HEK293 (cell line): ENCODE data around the gene EDAR.

Source experiments
- CTCF ChIA-PET: fragments of 350-600 bp; formaldehyde crosslinking; extraction: SDS; loops from one replicate; lab custom pipeline; 2021; ENCODE audit warnings: antibody characterized with exemption; lab: Yijun Ruan, JAX
- POLR2A ChIA-PET: fragments of 300-600 bp; formaldehyde crosslinking; extraction: SDS; loops from one replicate; lab custom pipeline; 2020; ENCODE audit warnings: antibody characterized with exemption, inconsistent platforms; lab: Yijun Ruan, JAX
- H3K27ac ChIP-seq: fragments of 200-500 bp; sonication (Bioruptor generic); 2 replicates; pipeline ENCODE4 v1.5.1; 2014; ENCODE audit warnings: low read depth, low read length, control low read depth, inconsistent platforms; ENCODE audit errors: extremely low read depth
- H3K36me3 ChIP-seq, 2 experiments: fragments of 200-500 bp in 1 of 2; sonication (Bioruptor generic) in 1 of 2; 1 replicate in 1 of 2; 2 replicates in 1 of 2; pipeline ENCODE4 v1.5.1; 2014 to 2017; ENCODE audit warnings: inconsistent platforms in 2 of 2, low read length in 2 of 2; ENCODE audit not compliant: control insufficient read depth in 2 of 2, insufficient read depth in 1 of 2
- H3K4me1 ChIP-seq: fragments of 200-500 bp; sonication (Bioruptor generic); 2 replicates; pipeline ENCODE4 v1.5.1; 2014; ENCODE audit warnings: mild to moderate bottlenecking, low read length, inconsistent platforms; ENCODE audit not compliant: control insufficient read depth, insufficient read depth
- H3K4me3 ChIP-seq: 2 replicates; pipeline ENCODE4 v1.5.1; 2011; ENCODE audit warnings: low read depth, mild to moderate bottlenecking, control low read depth, low read length, moderate library complexity
- H3K9me3 ChIP-seq: fragments of 200-500 bp; sonication (Bioruptor generic); 2 replicates; pipeline ENCODE4 v1.5.1; 2014; ENCODE audit warnings: low read depth, low read length, inconsistent platforms; ENCODE audit not compliant: control insufficient read depth, insufficient read depth
- FEZF1 ChIP-seq: fragments of 450-650 bp; formaldehyde crosslinking; IDR thresholded peaks from 2 replicates; pipeline ENCODE4 v1.5.1; 2016; ENCODE audit warnings: missing biosample characterization, missing genetic modification characterization
- GLIS2 ChIP-seq: fragments of 450-650 bp; formaldehyde crosslinking; IDR thresholded peaks from 2 replicates; pipeline ENCODE4 v1.5.1; 2016; ENCODE audit warnings: missing biosample characterization, missing genetic modification characterization
- OSR2 ChIP-seq: fragments of 450-650 bp; formaldehyde crosslinking; IDR thresholded peaks from 2 replicates; pipeline ENCODE4 v1.5.1; 2016; ENCODE audit warnings: missing biosample characterization, missing genetic modification characterization
- RBAK ChIP-seq: fragments of 450-650 bp; formaldehyde crosslinking; IDR thresholded peaks from 2 replicates; pipeline ENCODE4 v1.5.1; 2016; ENCODE audit warnings: missing biosample characterization, missing genetic modification characterization
- YY2 ChIP-seq: fragments of 450-650 bp; formaldehyde crosslinking; IDR thresholded peaks from 2 replicates; pipeline ENCODE4 v1.5.1; 2016; ENCODE audit warnings: missing biosample characterization, missing genetic modification characterization
- ZBTB20 ChIP-seq: fragments of 450-650 bp; formaldehyde crosslinking; IDR thresholded peaks from 2 replicates; pipeline ENCODE4 v1.5.1; 2016; ENCODE audit warnings: missing biosample characterization, missing genetic modification characterization
- ZFP37 ChIP-seq: fragments of 450-650 bp; formaldehyde crosslinking; IDR thresholded peaks from 2 replicates; pipeline ENCODE4 v1.5.1; 2016; ENCODE audit warnings: missing biosample characterization, missing genetic modification characterization
- ZFP41 ChIP-seq: fragments of 450-650 bp; formaldehyde crosslinking; IDR thresholded peaks from 2 replicates; pipeline ENCODE4 v1.5.1; 2016; ENCODE audit warnings: missing biosample characterization, missing genetic modification characterization, borderline replicate concordance
- ZNF10 ChIP-seq: fragments of 450-650 bp; formaldehyde crosslinking; IDR thresholded peaks from 2 replicates; pipeline ENCODE4 v1.5.1; 2017; ENCODE audit warnings: missing biosample characterization, missing genetic modification characterization
- ZNF140 ChIP-seq: fragments of 450-650 bp; formaldehyde crosslinking; IDR thresholded peaks from 2 replicates; pipeline ENCODE4 v1.5.1; 2016; ENCODE audit warnings: missing biosample characterization, missing genetic modification characterization
- ZNF157 ChIP-seq: fragments of 450-650 bp; formaldehyde crosslinking; IDR thresholded peaks from 2 replicates; pipeline ENCODE4 v1.5.1; 2016; ENCODE audit warnings: missing biosample characterization, missing genetic modification characterization
- ZNF169 ChIP-seq: fragments of 450-650 bp; formaldehyde crosslinking; IDR thresholded peaks from 2 replicates; pipeline ENCODE4 v1.5.1; 2016; ENCODE audit warnings: missing biosample characterization, missing genetic modification characterization
- ZNF202 ChIP-seq: fragments of 450-650 bp; formaldehyde crosslinking; IDR thresholded peaks from 2 replicates; pipeline ENCODE4 v1.5.1; 2016; ENCODE audit warnings: missing biosample characterization, missing genetic modification characterization, borderline replicate concordance
- ZNF211 ChIP-seq: fragments of 450-650 bp; formaldehyde crosslinking; IDR thresholded peaks from 2 replicates; pipeline ENCODE4 v1.5.1; 2016; ENCODE audit warnings: low read depth, missing biosample characterization, missing genetic modification characterization
- ZNF214 ChIP-seq: fragments of 450-650 bp; formaldehyde crosslinking; IDR thresholded peaks from 2 replicates; pipeline ENCODE4 v1.5.1; 2017; ENCODE audit warnings: missing biosample characterization, mild to moderate bottlenecking, missing genetic modification characterization, borderline replicate concordance
- ZNF221 ChIP-seq: fragments of 450-650 bp; formaldehyde crosslinking; IDR thresholded peaks from 2 replicates; pipeline ENCODE4 v1.5.1; 2017; ENCODE audit warnings: missing biosample characterization, missing genetic modification characterization, borderline replicate concordance
- ZNF23 ChIP-seq: fragments of 450-650 bp; formaldehyde crosslinking; IDR thresholded peaks from 2 replicates; pipeline ENCODE4 v1.5.1; 2016; ENCODE audit warnings: missing biosample characterization, missing genetic modification characterization, borderline replicate concordance
- ZNF239 ChIP-seq: fragments of 450-650 bp; formaldehyde crosslinking; IDR thresholded peaks from 2 replicates; pipeline ENCODE4 v1.5.1; 2016; ENCODE audit warnings: missing biosample characterization, missing genetic modification characterization
- ZNF354C ChIP-seq: fragments of 450-650 bp; formaldehyde crosslinking; IDR thresholded peaks from 2 replicates; pipeline ENCODE4 v1.5.1; 2016; ENCODE audit warnings: missing biosample characterization, missing genetic modification characterization, low read depth, borderline replicate concordance
- ZNF433 ChIP-seq: fragments of 450-650 bp; formaldehyde crosslinking; IDR thresholded peaks from 2 replicates; pipeline ENCODE4 v1.5.1; 2016; ENCODE audit warnings: missing biosample characterization, missing genetic modification characterization, low read depth
- ZNF501 ChIP-seq: fragments of 450-650 bp; formaldehyde crosslinking; IDR thresholded peaks from 2 replicates; pipeline ENCODE4 v1.5.1; 2016; ENCODE audit warnings: missing biosample characterization, missing genetic modification characterization
- ZNF626 ChIP-seq: fragments of 450-650 bp; sonication (Bioruptor Pico); formaldehyde crosslinking; IDR thresholded peaks from 2 replicates; pipeline ENCODE4 v1.5.1; 2018; ENCODE audit warnings: missing biosample characterization, missing genetic modification characterization, inconsistent platforms
- ZNF843 ChIP-seq: fragments of 450-650 bp; formaldehyde crosslinking; IDR thresholded peaks from 2 replicates; pipeline ENCODE4 v1.5.1; 2016; ENCODE audit warnings: missing biosample characterization, missing genetic modification characterization
- ZSCAN23 ChIP-seq: fragments of 450-650 bp; formaldehyde crosslinking; IDR thresholded peaks from 2 replicates; pipeline ENCODE4 v1.5.1; 2016; ENCODE audit warnings: missing biosample characterization, missing genetic modification characterization
- TF ChIP-seq, protein P1 (sequence below): fragments of 450-650 bp; formaldehyde crosslinking; IDR thresholded peaks from 2 replicates; pipeline ENCODE4 v1.5.1; 2016; ENCODE audit warnings: missing biosample characterization, missing genetic modification characterization
- TF ChIP-seq, protein P2 (sequence below): fragments of 450-650 bp; formaldehyde crosslinking; IDR thresholded peaks from 2 replicates; pipeline ENCODE4 v1.5.1; 2016; ENCODE audit warnings: missing biosample characterization, missing genetic modification characterization
- TF ChIP-seq, protein P3 (sequence below): fragments of 450-650 bp; formaldehyde crosslinking; IDR thresholded peaks from 2 replicates; pipeline ENCODE4 v1.5.1; 2016; ENCODE audit warnings: missing biosample characterization, missing genetic modification characterization
- TF ChIP-seq, protein P4 (sequence below): fragments of 450-650 bp; IDR thresholded peaks from 2 replicates; pipeline ENCODE4 v1.5.1; 2018; ENCODE audit warnings: missing biosample characterization, missing genetic modification characterization

Gene EDAR

DNA sequence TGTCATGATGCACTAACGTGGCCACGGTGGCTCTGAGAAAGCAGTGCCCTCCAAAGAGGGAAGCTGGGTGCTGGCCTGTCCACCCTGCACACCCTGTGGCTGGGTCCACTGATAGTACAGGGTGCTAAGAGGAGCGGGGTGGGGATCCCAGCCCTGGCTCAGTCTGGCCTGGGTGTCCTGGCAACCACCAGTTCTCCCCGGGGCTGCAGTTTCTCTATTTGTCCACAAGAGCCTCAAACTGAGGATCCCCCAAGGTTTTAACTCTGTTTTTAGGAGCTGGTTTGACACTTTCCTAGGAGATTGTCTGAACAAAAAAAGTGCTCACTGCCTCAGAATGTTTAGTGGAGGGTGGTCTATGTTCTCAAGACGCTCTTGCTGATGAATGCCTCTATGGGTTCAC is 29.0 kb downstream of the EDAR start:
- ChIA-PET POLR2A (no interaction called here), CTCF (no interaction called here)
- H3K4me1 ChIP-seq, result peaks cover 15% of the 10 kb centered on the region

DNA sequence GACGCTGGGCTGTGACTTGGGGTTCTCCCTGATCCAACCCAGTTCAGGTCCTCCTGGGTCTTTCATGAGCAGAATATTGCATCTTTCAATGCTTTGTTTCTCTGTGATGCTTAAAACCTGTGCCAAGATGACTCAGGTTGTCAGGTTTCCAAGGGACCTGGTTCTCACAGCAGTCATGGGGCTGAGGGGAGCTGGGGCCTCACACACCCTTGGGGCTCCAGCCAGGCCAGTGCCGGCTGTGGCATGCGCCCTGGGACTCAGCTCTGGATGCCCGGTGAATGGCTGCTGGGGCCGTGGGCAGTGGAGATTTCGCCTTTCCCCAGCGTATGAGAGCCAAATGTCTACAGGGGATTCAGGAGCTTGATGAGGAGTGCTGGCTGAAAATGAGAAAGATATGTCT is 29.6 kb downstream of the EDAR start:
- H3K9me3 ChIP-seq, result no peaks in the 10 kb centered on the region
- H3K36me3 ChIP-seq, result no peaks in the 10 kb centered on the region
- no peak overlapping the region for H3K27ac ChIP-seq
- TF ChIP-seq GLIS2 (tag by site-specific recombination) (no peak), YY2 (tag by site-specific recombination) (no peak), ZNF501 (tag by site-specific recombination) (no peak), ZNF239 (no peak), ZNF23 (tag by site-specific recombination) (no peak), RBAK (no peak), OSR2 (tag by site-specific recombination) (no peak), ZNF211 (tag by site-specific recombination) (no peak), ZNF140 (tag by site-specific recombination) (no peak)
- TF ChIP-seq, protein P1, sequence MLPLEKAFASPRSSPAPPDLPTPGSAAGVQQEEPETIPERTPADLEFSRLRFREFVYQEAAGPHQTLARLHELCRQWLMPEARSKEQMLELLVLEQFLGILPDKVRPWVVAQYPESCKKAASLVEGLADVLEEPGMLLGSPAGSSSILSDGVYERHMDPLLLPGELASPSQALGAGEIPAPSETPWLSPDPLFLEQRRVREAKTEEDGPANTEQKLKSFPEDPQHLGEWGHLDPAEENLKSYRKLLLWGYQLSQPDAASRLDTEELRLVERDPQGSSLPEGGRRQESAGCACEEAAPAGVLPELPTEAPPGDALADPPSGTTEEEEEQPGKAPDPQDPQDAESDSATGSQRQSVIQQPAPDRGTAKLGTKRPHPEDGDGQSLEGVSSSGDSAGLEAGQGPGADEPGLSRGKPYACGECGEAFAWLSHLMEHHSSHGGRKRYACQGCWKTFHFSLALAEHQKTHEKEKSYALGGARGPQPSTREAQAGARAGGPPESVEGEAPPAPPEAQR (tag by site-specific recombination), result no peak
- TF ChIP-seq, protein P2, sequence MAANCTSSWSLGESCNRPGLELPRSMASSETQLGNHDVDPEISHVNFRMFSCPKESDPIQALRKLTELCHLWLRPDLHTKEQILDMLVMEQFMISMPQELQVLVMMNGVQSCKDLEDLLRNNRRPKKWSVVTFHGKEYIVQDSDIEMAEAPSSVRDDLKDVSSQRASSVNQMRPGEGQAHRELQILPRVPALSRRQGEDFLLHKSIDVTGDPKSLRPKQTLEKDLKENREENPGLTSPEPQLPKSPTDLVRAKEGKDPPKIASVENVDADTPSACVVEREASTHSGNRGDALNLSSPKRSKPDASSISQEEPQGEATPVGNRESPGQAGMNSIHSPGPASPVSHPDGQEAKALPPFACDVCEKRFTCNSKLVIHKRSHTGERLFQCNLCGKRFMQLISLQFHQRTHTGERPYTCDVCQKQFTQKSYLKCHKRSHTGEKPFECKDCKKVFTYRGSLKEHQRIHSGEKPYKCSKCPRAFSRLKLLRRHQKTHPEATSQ (tag by site-specific recombination), result no peak
- TF ChIP-seq, protein P3, sequence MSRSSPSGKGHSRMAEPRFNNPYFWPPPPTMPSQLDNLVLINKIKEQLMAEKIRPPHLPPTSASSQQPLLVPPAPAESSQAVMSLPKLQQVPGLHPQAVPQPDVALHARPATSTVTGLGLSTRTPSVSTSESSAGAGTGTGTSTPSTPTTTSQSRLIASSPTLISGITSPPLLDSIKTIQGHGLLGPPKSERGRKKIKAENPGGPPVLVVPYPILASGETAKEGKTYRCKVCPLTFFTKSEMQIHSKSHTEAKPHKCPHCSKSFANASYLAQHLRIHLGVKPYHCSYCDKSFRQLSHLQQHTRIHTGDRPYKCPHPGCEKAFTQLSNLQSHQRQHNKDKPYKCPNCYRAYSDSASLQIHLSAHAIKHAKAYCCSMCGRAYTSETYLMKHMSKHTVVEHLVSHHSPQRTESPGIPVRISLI (tag by site-specific recombination), result no peak
- H3K4me1 ChIP-seq, result peaks cover 15% of the 10 kb centered on the region
- CTCF ChIA-PET, result interaction anchor here (1.3 kb wide), 1 partner anchor 27 kb away, joined by 3 read pairs; no protein-coding TSS in a partner anchor
- POLR2A ChIA-PET, result interaction anchor here (0.6 kb wide), 1 partner anchor 62 kb away, joined by 3 read pairs; no protein-coding TSS in a partner anchor
- H3K4me3 ChIP-seq, result no peak overlapping the region

More for the DNA sequence above, 29.0 kb downstream of the EDAR start:
- no peaks in the 10 kb centered on the region for H3K36me3 ChIP-seq
- no peak overlapping the region for H3K27ac ChIP-seq
- H3K9me3 ChIP-seq, result no peaks in the 10 kb centered on the region
- TF ChIP-seq, protein P4, sequence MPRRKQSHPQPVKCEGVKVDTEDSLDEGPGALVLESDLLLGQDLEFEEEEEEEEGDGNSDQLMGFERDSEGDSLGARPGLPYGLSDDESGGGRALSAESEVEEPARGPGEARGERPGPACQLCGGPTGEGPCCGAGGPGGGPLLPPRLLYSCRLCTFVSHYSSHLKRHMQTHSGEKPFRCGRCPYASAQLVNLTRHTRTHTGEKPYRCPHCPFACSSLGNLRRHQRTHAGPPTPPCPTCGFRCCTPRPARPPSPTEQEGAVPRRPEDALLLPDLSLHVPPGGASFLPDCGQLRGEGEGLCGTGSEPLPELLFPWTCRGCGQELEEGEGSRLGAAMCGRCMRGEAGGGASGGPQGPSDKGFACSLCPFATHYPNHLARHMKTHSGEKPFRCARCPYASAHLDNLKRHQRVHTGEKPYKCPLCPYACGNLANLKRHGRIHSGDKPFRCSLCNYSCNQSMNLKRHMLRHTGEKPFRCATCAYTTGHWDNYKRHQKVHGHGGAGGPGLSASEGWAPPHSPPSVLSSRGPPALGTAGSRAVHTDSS (tag by site-specific recombination), result no peak
- no peak for TF ChIP-seq FEZF1 (tag by site-specific recombination)
- no peak for TF ChIP-seq ZNF157
- H3K4me3 ChIP-seq, result no peak overlapping the region

DNA sequence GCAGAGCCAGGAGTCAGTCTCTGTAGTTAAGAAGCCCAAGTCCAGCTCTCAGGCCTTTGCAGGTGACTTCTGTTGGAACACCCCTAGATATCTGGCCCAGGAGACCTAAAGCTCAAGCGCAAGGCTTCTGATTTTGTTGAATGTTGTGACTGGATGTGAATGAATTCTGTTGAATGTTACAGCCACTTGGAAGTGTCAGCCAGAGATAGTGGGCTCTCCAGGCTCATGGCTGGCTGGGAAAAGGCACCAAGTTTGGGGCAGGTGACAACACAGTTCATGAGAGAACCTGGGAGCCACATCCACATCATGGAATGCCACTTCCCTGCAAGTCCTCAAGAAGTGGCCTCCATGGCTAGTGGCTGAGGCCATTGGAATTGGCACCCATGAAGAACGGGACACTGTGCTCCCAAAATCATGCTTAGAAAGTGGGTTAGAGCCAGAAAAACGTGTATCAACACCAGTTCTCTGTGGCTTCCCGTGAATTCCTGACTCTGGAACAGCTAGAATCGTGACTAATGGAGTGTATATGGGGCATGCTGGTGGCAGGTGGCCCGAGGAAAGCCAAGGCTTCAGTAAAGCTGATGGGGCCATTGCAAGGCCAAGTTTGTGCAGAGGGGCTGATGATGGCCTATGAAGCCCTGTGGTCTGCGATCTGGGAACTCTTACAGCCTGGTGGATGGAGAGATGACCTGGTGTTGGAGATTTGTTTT is 30.2 kb downstream of the EDAR start:
- H3K36me3 ChIP-seq, result no peaks in the 10 kb centered on the region
- H3K27ac ChIP-seq, result peak overlapping the region; percentile 11; the same call in 1 of the 2 replicates
- POLR2A ChIA-PET, result interaction anchor here (0.6 kb wide), 1 partner anchor 62 kb away, joined by 3 read pairs; no protein-coding TSS in a partner anchor
- CTCF ChIA-PET, result interaction anchor here (1.3 kb wide), 1 partner anchor 28 kb away, joined by 3 read pairs; no protein-coding TSS in a partner anchor
- H3K9me3 ChIP-seq, result no peaks in the 10 kb centered on the region
- H3K4me1 ChIP-seq, result peaks cover 15% of the 10 kb centered on the region
- no peak overlapping the region for H3K4me3 ChIP-seq
- no peak for TF ChIP-seq ZNF169 (tag by site-specific recombination)
- no peak for TF ChIP-seq ZSCAN23 (tag by site-specific recombination)
- no peak for TF ChIP-seq ZNF626
- TF ChIP-seq ZNF10 (tag by site-specific recombination), result no peak
- no peak for TF ChIP-seq ZNF433 (tag by site-specific recombination)
- TF ChIP-seq ZNF354C (tag by site-specific recombination), result no peak
- no peak for TF ChIP-seq ZNF843
- no peak for TF ChIP-seq ZFP41 (tag by site-specific recombination)
- TF ChIP-seq ZNF211 (tag by site-specific recombination), result no peak
- TF ChIP-seq ZNF214 (tag by site-specific recombination), result no peak
- no peak for TF ChIP-seq ZFP37 (tag by site-specific recombination)
- TF ChIP-seq ZBTB20, result no peak
- no peak for TF ChIP-seq ZNF221
- TF ChIP-seq ZNF202, result no peak
